ENCODE data around the gene FAM20A. TPM values are rescaled to one million over a fixed set of nuclear protein-coding genes. Genes with fewer than 3 reads are reported as not detected.

FAM20A gene
- total and polyA plus RNA-seq, 2 of the 8 experiments (the other 6 are each of a cell fraction or from before 2014, with no cell fraction given): 3.6 to 11.9 TPM

- peak overlapping the region in 1 of 4 experiments; percentile 39; a peak in 2 of 8 replicates for H3K4me3 ChIP-seq (ENCODE audit: extremely low read depth in 1 of 4, insufficient read depth in 2 of 4, low read depth in 3 of 4, low read length in 4 of 4)
- no peak overlapping the region for H2AFZ ChIP-seq (ENCODE audit: low read length)
- H3K56ac ChIP-seq (replicated peaks; ENCODE audit: insufficient read length, low read depth, low read length): no peak overlapping the region
- WGBS, 2 experiments (ENCODE audit: extremely low coverage in 1 of 2, insufficient coverage in 1 of 2, insufficient read length in 1 of 2, insufficient replicate concordance in 2 of 2, low coverage in 1 of 2, low lambda C conversion rate in 2 of 2, missing lambda C conversion rate in 1 of 2): 89% methylated on average over 2 of the region's 2 CpGs; no CpG with 5 or more reads in 1 of the 2 experiments
- H3K4me1 ChIP-seq (replicated peaks in 1 of 4; ENCODE audit: control insufficient read depth in 3 of 4, insufficient read depth in 4 of 4, low read length in 3 of 4): peaks cover 0 to 5% (median 1%) of the 10 kb centered on the region in 4 experiments; a peak in 3 of 7 replicates
- no peaks in the 10 kb centered on the region for H3K27me3 ChIP-seq (replicated peaks in 1 of 4; ENCODE audit: control insufficient read depth in 3 of 4, extremely low read depth in 1 of 4, insufficient read depth in 3 of 4, low read length in 3 of 4)
- ChIA-PET CTCF (ENCODE audit: partially characterized antibody) (interaction anchor here (1.0 to 2.1 kb wide), 5 partner anchors 10 to 128 kb away, joined by 3 to 8 read pairs (median 3); partner anchors contain the start of gene FAM20A), POLR2A (ENCODE audit: partially characterized antibody) (interaction anchor here (1.3 to 1.7 kb wide), 3 partner anchors 8 to 49 kb away, joined by 4 to 5 read pairs (median 4); partner anchors contain the start of gene FAM20A)
- no peaks in the 10 kb centered on the region for H3K23me2 ChIP-seq (ENCODE audit: low read depth, low read length)
- no peak overlapping the region for H4K8ac ChIP-seq (ENCODE audit: extremely low read depth, insufficient read depth, low read length)
- peaks cover 0 to 39% (median 5%) of the 10 kb centered on the region in 4 experiments; a peak in 3 of 8 replicates for H3K36me3 ChIP-seq (ENCODE audit: control insufficient read depth in 2 of 4, insufficient read depth in 4 of 4, low read length in 3 of 4)
- H2AK5ac ChIP-seq (ENCODE audit: low read depth, low read length): no peak overlapping the region
- H4K5ac ChIP-seq (ENCODE audit: insufficient read length, low read depth, low read length): no peak overlapping the region
- FAIRE-seq (no peak), DNase-seq (ENCODE audit: low read depth in 1 of 2, low spot score in 2 of 2) (no peak)
- H3K4me2 ChIP-seq (ENCODE audit: insufficient read depth in 1 of 2, low read depth in 2 of 2, low read length in 2 of 2): peak overlapping the region; percentile 16 to 38; a peak in 3 of 4 replicates
- H2BK20ac ChIP-seq (ENCODE audit: low read length): no peak overlapping the region
- H2BK5ac ChIP-seq (ENCODE audit: low read depth, low read length): no peak overlapping the region
- H3K14ac ChIP-seq (ENCODE audit: insufficient read length): no peak overlapping the region
- H2BK15ac ChIP-seq (ENCODE audit: low read length): no peak overlapping the region
- H3K9me3 ChIP-seq (ENCODE audit: insufficient read depth in 2 of 2, low read depth in 1 of 2, low read length in 1 of 2): peaks cover 0 to 6% of the 10 kb centered on the region in 2 experiments; a peak in 1 of 4 replicates
- H4K91ac ChIP-seq (replicated peaks; ENCODE audit: insufficient read length, low read length): no peak overlapping the region
- no peaks in the 10 kb centered on the region for H4K20me1 ChIP-seq (replicated peaks in 1 of 2; ENCODE audit: control insufficient read depth in 1 of 2, insufficient read depth in 2 of 2, low read length in 2 of 2)
- no peak overlapping the region for H2BK12ac ChIP-seq (ENCODE audit: low read depth, low read length)
- no peak overlapping the region for H3K23ac ChIP-seq (ENCODE audit: insufficient read length)
- H3K79me1 ChIP-seq (ENCODE audit: low read depth, low read length): no peaks in the 10 kb centered on the region
- H3K18ac ChIP-seq (ENCODE audit: extremely low read depth, low read length): no peak overlapping the region
- TF ChIP-seq POLR2A (IDR thresholded peaks at IDR 0.05; ENCODE audit: control extremely low read depth in 1 of 2, low read depth in 2 of 2, low read length in 2 of 2) (no peak), HDAC2 (IDR thresholded peaks at IDR 0.05; ENCODE audit: borderline replicate concordance in 1 of 2, low read depth in 2 of 2, low read length in 2 of 2) (no peak), ASH2L (IDR thresholded peaks at IDR 0.05; ENCODE audit: low read length) (no peak), RFX5 (IDR thresholded peaks at IDR 0.05; ENCODE audit: borderline replicate concordance, low read depth, low read length) (no peak)
- no peak overlapping the region for H2BK120ac ChIP-seq (replicated peaks; ENCODE audit: low read depth, low read length)
- no peaks in the 10 kb centered on the region; a peak in 1 of 4 replicates for H3K79me2 ChIP-seq (ENCODE audit: control insufficient read depth in 1 of 2, insufficient read depth in 2 of 2, low read length in 2 of 2)
- no peak overlapping the region for H3K4ac ChIP-seq (replicated peaks; ENCODE audit: insufficient read length, low read depth, low read length)
- no peak overlapping the region for H3K27ac ChIP-seq (ENCODE audit: low read depth, low read length)
- no peak overlapping the region; a peak in 1 of 7 replicates for H3K9ac ChIP-seq (replicated peaks in 1 of 4; ENCODE audit: extremely low read depth in 1 of 4, low read depth in 3 of 4, low read length in 3 of 4)
Observed at GRCh38 chr17:68592009-68592408, 9.2 kb downstream of the FAM20A start.
